GM12801 (cell line): ENCODE data around the gene FAM181A.

Source experiments
- TF ChIP-seq, protein P1 (sequence below): IDR thresholded peaks from one replicate; pipeline ENCODE4 v1.5.1; 2011; ENCODE audit warnings: control low read depth; ENCODE audit not compliant: insufficient read length; ENCODE audit errors: extremely low read depth

Gene FAM181A

DNA sequence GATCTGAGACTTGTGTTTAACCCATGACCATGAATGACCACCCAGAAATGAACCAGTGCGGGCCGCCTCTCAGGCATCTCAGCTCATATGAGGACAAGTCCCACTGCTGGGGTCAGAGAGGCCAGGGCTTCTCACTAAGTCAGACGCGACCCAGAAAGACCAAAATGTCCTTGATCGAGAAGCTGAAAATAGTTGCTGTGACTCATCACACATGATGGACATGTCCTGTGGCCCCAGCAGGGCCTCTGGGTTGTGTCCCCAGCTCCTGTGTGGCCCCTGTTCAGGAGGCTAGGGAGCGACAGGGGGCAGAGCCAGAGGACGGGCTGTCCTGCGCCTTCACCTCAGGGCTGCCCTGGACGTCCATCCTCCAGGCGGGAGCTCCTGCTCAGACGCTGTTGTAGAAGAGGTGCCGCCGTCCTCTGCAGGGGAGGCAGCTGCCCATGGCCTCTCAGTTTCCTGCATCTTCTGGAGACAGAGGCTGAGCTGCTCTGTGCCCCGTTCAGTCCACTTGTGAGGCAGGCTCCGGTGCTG lies 29.0 kb upstream of the FAM181A start:
- TF ChIP-seq, protein P1, sequence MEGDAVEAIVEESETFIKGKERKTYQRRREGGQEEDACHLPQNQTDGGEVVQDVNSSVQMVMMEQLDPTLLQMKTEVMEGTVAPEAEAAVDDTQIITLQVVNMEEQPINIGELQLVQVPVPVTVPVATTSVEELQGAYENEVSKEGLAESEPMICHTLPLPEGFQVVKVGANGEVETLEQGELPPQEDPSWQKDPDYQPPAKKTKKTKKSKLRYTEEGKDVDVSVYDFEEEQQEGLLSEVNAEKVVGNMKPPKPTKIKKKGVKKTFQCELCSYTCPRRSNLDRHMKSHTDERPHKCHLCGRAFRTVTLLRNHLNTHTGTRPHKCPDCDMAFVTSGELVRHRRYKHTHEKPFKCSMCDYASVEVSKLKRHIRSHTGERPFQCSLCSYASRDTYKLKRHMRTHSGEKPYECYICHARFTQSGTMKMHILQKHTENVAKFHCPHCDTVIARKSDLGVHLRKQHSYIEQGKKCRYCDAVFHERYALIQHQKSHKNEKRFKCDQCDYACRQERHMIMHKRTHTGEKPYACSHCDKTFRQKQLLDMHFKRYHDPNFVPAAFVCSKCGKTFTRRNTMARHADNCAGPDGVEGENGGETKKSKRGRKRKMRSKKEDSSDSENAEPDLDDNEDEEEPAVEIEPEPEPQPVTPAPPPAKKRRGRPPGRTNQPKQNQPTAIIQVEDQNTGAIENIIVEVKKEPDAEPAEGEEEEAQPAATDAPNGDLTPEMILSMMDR, result no peak

DNA sequence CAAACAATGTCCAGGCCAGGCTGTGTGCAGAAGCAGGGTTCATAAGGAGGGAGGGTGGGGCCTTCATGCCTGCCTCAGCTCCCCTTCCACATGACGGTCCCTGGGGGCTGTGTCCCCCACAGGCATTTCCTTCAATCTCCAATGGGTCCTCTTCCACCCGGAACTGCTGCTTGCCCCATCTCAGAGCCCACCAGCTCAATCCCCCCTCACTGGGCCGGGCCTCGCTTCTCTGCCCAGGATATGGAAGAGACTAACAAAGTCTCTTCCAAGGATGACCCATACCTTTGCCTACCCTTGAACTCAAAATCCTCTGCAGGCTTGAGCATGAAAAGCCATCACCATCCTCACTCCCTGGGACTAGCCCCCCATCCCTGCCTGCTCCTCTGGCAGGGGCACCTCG lies 28.4 kb upstream of the FAM181A start:
- TF ChIP-seq, protein P1, result no peak

DNA sequence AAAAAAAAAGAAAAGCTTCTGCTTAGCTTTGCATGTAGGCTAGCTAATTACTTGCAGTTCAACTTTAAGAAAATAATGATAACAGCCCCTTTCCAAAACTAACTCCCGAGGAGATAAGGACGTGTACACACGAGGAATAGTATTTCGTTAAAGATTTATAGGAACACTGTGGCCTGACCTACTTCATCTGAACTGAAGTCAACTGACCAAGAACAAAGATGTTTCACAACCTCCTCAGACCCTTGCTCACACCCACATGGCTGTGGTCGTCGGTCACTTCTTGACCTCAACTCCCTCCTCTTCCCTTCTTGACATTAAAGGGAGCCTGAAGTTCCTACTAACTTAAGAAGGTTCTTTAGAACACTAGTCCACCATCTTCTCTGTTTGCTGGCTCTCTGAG lies 25.3 kb upstream of the FAM181A start:
- TF ChIP-seq, protein P1, result no peak

DNA sequence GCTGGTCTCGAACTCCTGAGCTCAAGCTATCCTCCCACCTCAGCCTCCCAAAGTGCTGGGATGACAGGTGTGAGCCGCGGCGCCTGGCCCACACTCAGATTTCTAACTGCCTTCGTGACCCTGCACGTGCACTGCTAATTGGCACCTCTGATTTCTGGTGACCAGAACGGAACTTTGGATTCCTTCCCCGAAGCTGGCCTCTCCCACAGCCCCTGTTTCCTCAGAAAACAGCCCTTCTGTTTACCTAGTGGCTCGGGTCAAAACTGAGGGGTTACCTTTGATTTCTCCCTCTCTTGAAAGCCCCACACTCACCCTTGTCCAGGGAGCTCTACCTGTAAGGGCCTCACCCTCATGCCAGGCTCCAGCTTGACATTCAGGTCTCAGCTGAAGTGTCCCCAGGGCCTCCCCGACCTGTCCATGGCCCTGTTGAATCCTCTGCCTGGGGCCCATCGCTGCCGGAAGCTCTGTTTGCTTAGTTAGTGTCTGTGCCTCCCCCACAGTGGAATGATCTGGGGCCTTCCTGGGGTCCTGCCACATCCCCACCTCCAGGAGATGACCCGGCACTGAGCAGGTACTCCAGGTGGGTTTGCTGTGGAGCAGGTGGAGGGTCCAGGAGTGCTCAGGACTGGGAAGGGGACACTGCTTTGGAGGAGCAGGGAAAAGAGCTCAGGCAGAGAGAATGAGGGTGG lies 24.4 kb upstream of the FAM181A start:
- TF ChIP-seq, protein P1, result no peak

DNA sequence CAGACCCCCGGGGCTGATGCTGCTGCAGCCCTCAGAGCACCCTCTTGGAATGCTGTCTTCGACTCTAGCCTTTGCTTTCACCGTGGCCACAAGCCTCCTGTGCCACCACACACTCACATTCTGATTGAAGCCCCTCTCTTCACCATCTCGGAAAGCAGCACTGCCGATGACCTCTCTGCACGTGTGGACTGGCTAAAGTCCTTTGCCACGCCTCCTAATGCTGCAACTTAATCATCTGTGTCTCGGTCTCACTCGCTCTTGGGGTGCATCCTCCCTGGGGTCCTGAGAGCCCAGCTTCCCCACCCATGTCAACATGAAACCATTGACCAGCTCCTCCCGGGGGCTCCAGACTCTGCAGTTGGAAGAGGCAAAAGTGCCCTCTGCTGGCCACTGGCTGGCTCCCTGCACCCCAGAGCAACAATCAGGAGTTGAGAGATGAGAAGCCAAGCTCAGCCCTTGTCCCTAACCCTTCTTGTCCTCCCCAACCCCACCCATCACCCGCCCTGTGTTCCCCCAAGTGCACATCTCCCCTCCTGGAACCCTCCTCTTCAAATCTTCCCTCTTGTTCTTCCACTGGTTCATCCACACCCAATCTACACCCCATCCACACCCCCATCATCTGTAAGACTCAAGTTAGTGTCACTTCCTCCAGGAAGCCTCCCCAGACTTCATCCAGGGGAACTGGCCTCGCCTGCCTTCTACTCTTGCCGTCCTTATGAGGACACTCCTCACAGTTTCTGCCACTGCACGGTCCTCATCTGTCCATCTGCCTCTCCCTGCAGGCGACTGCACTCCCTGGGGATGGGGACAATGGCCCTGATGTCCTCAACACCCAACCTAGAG lies 23.6 kb upstream of the FAM181A start:
- TF ChIP-seq, protein P1, result no peak

DNA sequence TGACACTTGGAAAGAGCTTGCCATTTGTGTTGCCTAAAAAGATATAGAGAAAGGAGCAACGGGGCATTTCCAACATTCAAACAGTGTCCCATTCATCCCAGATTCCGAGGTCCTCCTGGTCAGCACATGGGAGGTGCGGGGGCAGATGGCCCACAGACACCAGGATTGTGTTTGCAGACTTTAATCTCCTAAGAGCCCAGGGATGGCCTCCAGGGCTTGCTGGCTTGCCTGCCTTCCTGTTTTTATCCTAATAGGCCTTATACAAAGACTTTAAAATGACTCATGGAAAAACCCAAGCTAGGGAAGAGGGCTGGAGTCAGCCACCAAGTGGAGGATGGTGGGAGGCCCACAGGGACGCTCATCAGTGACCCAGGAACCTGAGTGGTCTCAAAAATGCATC lies 21.5 kb upstream of the FAM181A start:
- TF ChIP-seq, protein P1, result no peak
